ENCODE data around the gene MED26.
"Not testable (repeated sequence)": the region's sequence is repeated elsewhere in the genome, so short reads cannot be mapped to it uniquely, and the experiment has no call there.

MED26 gene

GRCh38 chr19:16654627-16655026 is 26.6 kb upstream of the MED26 start:
- H2AFZ ChIP-seq (ENCODE audit: low read length), result no peak overlapping the region
- H2BK12ac ChIP-seq (ENCODE audit: low read length), result no peak overlapping the region
- peaks cover 14% of the 10 kb centered on the region for H3K79me1 ChIP-seq (ENCODE audit: low read depth, low read length)
- no peaks in the 10 kb centered on the region for H3K27me3 ChIP-seq (ENCODE audit: control insufficient read depth in 3 of 3, insufficient read depth in 3 of 3, low read depth in 1 of 3, low read length in 3 of 3)
- H3K9me3 ChIP-seq (replicated peaks in 1 of 2; ENCODE audit: control insufficient read depth in 2 of 2, insufficient read depth in 1 of 2, low read depth in 1 of 2, low read length in 2 of 2), result peaks cover 0 to 4% of the 10 kb centered on the region in 2 donors
- no peak overlapping the region for H3K4ac ChIP-seq (ENCODE audit: low read length)
- no peak overlapping the region for H2BK120ac ChIP-seq (ENCODE audit: low read depth, low read length)
- no peak overlapping the region for H2BK15ac ChIP-seq (ENCODE audit: low read length)
- no peak overlapping the region for H3K4me3 ChIP-seq (ENCODE audit: low read length in 2 of 2)
- H3K18ac ChIP-seq (ENCODE audit: low read length), result no peak overlapping the region
- DNase-seq (ENCODE audit: low spot score), result no peak
- H2AK5ac ChIP-seq (ENCODE audit: low read depth, low read length), result no peak overlapping the region
- H4K91ac ChIP-seq (ENCODE audit: low read depth, low read length, poor library complexity), result no peak overlapping the region
- H3K4me1 ChIP-seq (ENCODE audit: control insufficient read depth in 2 of 2, insufficient read depth in 1 of 2, low read depth in 1 of 2, low read length in 2 of 2), result peaks cover 4 to 5% of the 10 kb centered on the region in 2 donors
- H3K9ac ChIP-seq (ENCODE audit: low read depth, low read length, poor library complexity), result no peak overlapping the region
- H3K36me3 ChIP-seq (replicated peaks in 1 of 2; ENCODE audit: control insufficient read depth in 2 of 2, insufficient read depth in 2 of 2, low read length in 2 of 2), result peaks cover 54 to 94% of the 10 kb centered on the region in 2 donors
- no peak overlapping the region for H3K27ac ChIP-seq (replicated peaks; ENCODE audit: low read length)
- no peak overlapping the region for H3K14ac ChIP-seq (ENCODE audit: low read length)
- no peak overlapping the region for H3K4me2 ChIP-seq (ENCODE audit: insufficient read depth, low read length, poor library complexity, severe bottlenecking)
- H4K8ac ChIP-seq (ENCODE audit: low read depth, low read length), result no peak overlapping the region
- WGBS, 2 donors (ENCODE audit: extremely low coverage in 2 of 2, insufficient read length in 2 of 2, insufficient replicate concordance in 1 of 2), result no CpG with 5 or more reads among the region's 3 CpGs
- H2BK5ac ChIP-seq (ENCODE audit: low read length), result no peak overlapping the region
- H3K23ac ChIP-seq (ENCODE audit: low read depth, low read length, poor library complexity), result no peak overlapping the region

GRCh38 chr19:16654140-16654539 is 26.1 kb upstream of the MED26 start:
- H3K4me2 ChIP-seq (ENCODE audit: insufficient read depth, low read length, poor library complexity, severe bottlenecking), result no peak overlapping the region
- no peak overlapping the region for H3K14ac ChIP-seq (ENCODE audit: low read length)
- H2AK5ac ChIP-seq (ENCODE audit: low read depth, low read length), result no peak overlapping the region
- H2AFZ ChIP-seq (ENCODE audit: low read length), result no peak overlapping the region
- no peak overlapping the region for H3K4me3 ChIP-seq (ENCODE audit: low read length in 2 of 2)
- no peak overlapping the region for H3K18ac ChIP-seq (ENCODE audit: low read length)
- no peak overlapping the region for H2BK5ac ChIP-seq (ENCODE audit: low read length)
- peaks cover 10% of the 10 kb centered on the region for H3K79me1 ChIP-seq (ENCODE audit: low read depth, low read length)
- no peak overlapping the region for H3K9ac ChIP-seq (ENCODE audit: low read depth, low read length, poor library complexity)
- no peak overlapping the region for H4K91ac ChIP-seq (ENCODE audit: low read depth, low read length, poor library complexity)
- no peaks in the 10 kb centered on the region for H3K27me3 ChIP-seq (ENCODE audit: control insufficient read depth in 3 of 3, insufficient read depth in 3 of 3, low read depth in 1 of 3, low read length in 3 of 3)
- WGBS, 2 donors (ENCODE audit: extremely low coverage in 2 of 2, insufficient read length in 2 of 2, insufficient replicate concordance in 1 of 2), result no CpG with 5 or more reads among the region's 3 CpGs
- no peak overlapping the region for H4K8ac ChIP-seq (ENCODE audit: low read depth, low read length)
- H3K23ac ChIP-seq (ENCODE audit: low read depth, low read length, poor library complexity), result no peak overlapping the region
- H2BK15ac ChIP-seq (ENCODE audit: low read length), result no peak overlapping the region
- H3K9me3 ChIP-seq (replicated peaks in 1 of 2; ENCODE audit: control insufficient read depth in 2 of 2, insufficient read depth in 1 of 2, low read depth in 1 of 2, low read length in 2 of 2), result peaks cover 0 to 4% of the 10 kb centered on the region in 2 donors
- peaks cover 3 to 4% of the 10 kb centered on the region in 2 donors for H3K4me1 ChIP-seq (ENCODE audit: control insufficient read depth in 2 of 2, insufficient read depth in 1 of 2, low read depth in 1 of 2, low read length in 2 of 2)
- DNase-seq (ENCODE audit: low spot score), result no peak
- H3K4ac ChIP-seq (ENCODE audit: low read length), result no peak overlapping the region
- no peak overlapping the region for H2BK12ac ChIP-seq (ENCODE audit: low read length)
- H3K36me3 ChIP-seq (replicated peaks in 1 of 2; ENCODE audit: control insufficient read depth in 2 of 2, insufficient read depth in 2 of 2, low read length in 2 of 2), result peaks cover 55 to 97% of the 10 kb centered on the region in 2 donors
- no peak overlapping the region for H3K27ac ChIP-seq (replicated peaks; ENCODE audit: low read length)
- no peak overlapping the region for H2BK120ac ChIP-seq (ENCODE audit: low read depth, low read length)

- no peak overlapping the region for H3K4me3 ChIP-seq (ENCODE audit: low read length in 2 of 2)
- no peak overlapping the region for H4K8ac ChIP-seq (ENCODE audit: low read depth, low read length)
- H3K9me3 ChIP-seq (replicated peaks in 1 of 2; ENCODE audit: control insufficient read depth in 2 of 2, insufficient read depth in 1 of 2, low read depth in 1 of 2, low read length in 2 of 2), result peaks cover 0 to 2% of the 10 kb centered on the region in 2 donors
- H3K27me3 ChIP-seq (ENCODE audit: control insufficient read depth in 3 of 3, insufficient read depth in 3 of 3, low read depth in 1 of 3, low read length in 3 of 3), result no peaks in the 10 kb centered on the region
- H3K4me1 ChIP-seq (ENCODE audit: control insufficient read depth in 2 of 2, insufficient read depth in 1 of 2, low read depth in 1 of 2, low read length in 2 of 2), result no peaks in the 10 kb centered on the region
- no peak overlapping the region for H4K91ac ChIP-seq (ENCODE audit: low read depth, low read length, poor library complexity)
- no peak overlapping the region for H2BK5ac ChIP-seq (ENCODE audit: low read length)
- no peak overlapping the region for H3K4me2 ChIP-seq (ENCODE audit: insufficient read depth, low read length, poor library complexity, severe bottlenecking)
- H3K4ac ChIP-seq (ENCODE audit: low read length), result no peak overlapping the region
- no peak overlapping the region for H3K9ac ChIP-seq (ENCODE audit: low read depth, low read length, poor library complexity)
- H2AK5ac ChIP-seq (ENCODE audit: low read depth, low read length), result no peak overlapping the region
- no peak overlapping the region for H2BK12ac ChIP-seq (ENCODE audit: low read length)
- H3K18ac ChIP-seq (ENCODE audit: low read length), result no peak overlapping the region
- H3K36me3 ChIP-seq (replicated peaks in 1 of 2; ENCODE audit: control insufficient read depth in 2 of 2, insufficient read depth in 2 of 2, low read length in 2 of 2), result peaks cover 50 to 96% of the 10 kb centered on the region in 2 donors
- no CpG with 5 or more reads among the region's 7 CpGs for WGBS, 2 donors (ENCODE audit: extremely low coverage in 2 of 2, insufficient read length in 2 of 2, insufficient replicate concordance in 1 of 2)
- no peak overlapping the region for H2AFZ ChIP-seq (ENCODE audit: low read length)
- peaks cover 3% of the 10 kb centered on the region for H3K79me1 ChIP-seq (ENCODE audit: low read depth, low read length)
- no peak overlapping the region for H3K14ac ChIP-seq (ENCODE audit: low read length)
- H3K27ac ChIP-seq (replicated peaks; ENCODE audit: low read length), result no peak overlapping the region
- DNase-seq (ENCODE audit: low spot score), result no peak
- H3K23ac ChIP-seq (ENCODE audit: low read depth, low read length, poor library complexity), result no peak overlapping the region
- no peak overlapping the region for H2BK120ac ChIP-seq (ENCODE audit: low read depth, low read length)
- H2BK15ac ChIP-seq (ENCODE audit: low read length), result no peak overlapping the region
Measured at GRCh38 chr19:16652854-16653253, 24.9 kb upstream of the MED26 start.

GRCh38 chr19:16651421-16652188 is 23.6 kb upstream of the MED26 start:
- WGBS, 2 donors (ENCODE audit: extremely low coverage in 2 of 2, insufficient read length in 2 of 2, insufficient replicate concordance in 1 of 2), result no CpG with 5 or more reads among the region's 8 CpGs
- H2BK5ac ChIP-seq (ENCODE audit: low read length); H2AK5ac ChIP-seq (ENCODE audit: low read depth, low read length); H2BK12ac ChIP-seq (ENCODE audit: low read length); H3K27ac ChIP-seq (replicated peaks; ENCODE audit: low read length); DNase-seq (ENCODE audit: low spot score); H3K4me3 ChIP-seq (ENCODE audit: low read length in 2 of 2); H3K23ac ChIP-seq (ENCODE audit: low read depth, low read length, poor library complexity); H3K27me3 ChIP-seq (ENCODE audit: control insufficient read depth in 3 of 3, insufficient read depth in 3 of 3, low read depth in 1 of 3, low read length in 3 of 3); H3K4me2 ChIP-seq (ENCODE audit: insufficient read depth, low read length, poor library complexity, severe bottlenecking); H2BK15ac ChIP-seq (ENCODE audit: low read length); H3K9me3 ChIP-seq (replicated peaks in 1 of 2; ENCODE audit: control insufficient read depth in 2 of 2, insufficient read depth in 1 of 2, low read depth in 1 of 2, low read length in 2 of 2); H4K8ac ChIP-seq (ENCODE audit: low read depth, low read length); H2AFZ ChIP-seq (ENCODE audit: low read length); H3K4ac ChIP-seq (ENCODE audit: low read length); H3K9ac ChIP-seq (ENCODE audit: low read depth, low read length, poor library complexity); H4K91ac ChIP-seq (ENCODE audit: low read depth, low read length, poor library complexity); H3K14ac ChIP-seq (ENCODE audit: low read length); H2BK120ac ChIP-seq (ENCODE audit: low read depth, low read length); H3K4me1 ChIP-seq (ENCODE audit: control insufficient read depth in 2 of 2, insufficient read depth in 1 of 2, low read depth in 1 of 2, low read length in 2 of 2); H3K79me1 ChIP-seq (ENCODE audit: low read depth, low read length); H3K18ac ChIP-seq (ENCODE audit: low read length): not testable (repeated sequence)
- peaks cover 48 to 96% of the 10 kb centered on the region in 2 donors for H3K36me3 ChIP-seq (replicated peaks in 1 of 2; ENCODE audit: control insufficient read depth in 2 of 2, insufficient read depth in 2 of 2, low read length in 2 of 2)

Data from neuronal stem cell (in vitro differentiated cells).